Neural cell (in vitro differentiated cells): ENCODE results near the gene DBN1.

Experiments
- CTCF ChIP-seq: fragments of 450-650 bp; IDR thresholded peaks from 2 replicates; pipeline ENCODE4 v1.5.1; 2014; ENCODE audit warnings: antibody characterized with exemption, mild to moderate bottlenecking, moderate library complexity; ENCODE audit not compliant: poor library complexity, severe bottlenecking
- POLR2AphosphoS5 ChIP-seq: IDR thresholded peaks from 2 replicates; pipeline ENCODE4 v1.6.1; 2012
- RAD21 ChIP-seq: fragments of 450-650 bp; conservative IDR thresholded peaks from 2 replicates; pipeline ENCODE4 v1.6.1; 2014; ENCODE audit warnings: antibody characterized with exemption, mild to moderate bottlenecking, moderate library complexity
- SMC3 ChIP-seq: fragments of 450-650 bp; conservative IDR thresholded peaks from 2 replicates; pipeline ENCODE4 v1.6.1; 2014; ENCODE audit warnings: antibody characterized with exemption, mild to moderate bottlenecking, moderate library complexity; ENCODE audit not compliant: poor library complexity
- TF ChIP-seq, protein P1 (sequence below): IDR thresholded peaks from 2 replicates; pipeline ENCODE4 v1.6.1; 2012; ENCODE audit warnings: borderline replicate concordance

- TF ChIP-seq, protein P1, sequence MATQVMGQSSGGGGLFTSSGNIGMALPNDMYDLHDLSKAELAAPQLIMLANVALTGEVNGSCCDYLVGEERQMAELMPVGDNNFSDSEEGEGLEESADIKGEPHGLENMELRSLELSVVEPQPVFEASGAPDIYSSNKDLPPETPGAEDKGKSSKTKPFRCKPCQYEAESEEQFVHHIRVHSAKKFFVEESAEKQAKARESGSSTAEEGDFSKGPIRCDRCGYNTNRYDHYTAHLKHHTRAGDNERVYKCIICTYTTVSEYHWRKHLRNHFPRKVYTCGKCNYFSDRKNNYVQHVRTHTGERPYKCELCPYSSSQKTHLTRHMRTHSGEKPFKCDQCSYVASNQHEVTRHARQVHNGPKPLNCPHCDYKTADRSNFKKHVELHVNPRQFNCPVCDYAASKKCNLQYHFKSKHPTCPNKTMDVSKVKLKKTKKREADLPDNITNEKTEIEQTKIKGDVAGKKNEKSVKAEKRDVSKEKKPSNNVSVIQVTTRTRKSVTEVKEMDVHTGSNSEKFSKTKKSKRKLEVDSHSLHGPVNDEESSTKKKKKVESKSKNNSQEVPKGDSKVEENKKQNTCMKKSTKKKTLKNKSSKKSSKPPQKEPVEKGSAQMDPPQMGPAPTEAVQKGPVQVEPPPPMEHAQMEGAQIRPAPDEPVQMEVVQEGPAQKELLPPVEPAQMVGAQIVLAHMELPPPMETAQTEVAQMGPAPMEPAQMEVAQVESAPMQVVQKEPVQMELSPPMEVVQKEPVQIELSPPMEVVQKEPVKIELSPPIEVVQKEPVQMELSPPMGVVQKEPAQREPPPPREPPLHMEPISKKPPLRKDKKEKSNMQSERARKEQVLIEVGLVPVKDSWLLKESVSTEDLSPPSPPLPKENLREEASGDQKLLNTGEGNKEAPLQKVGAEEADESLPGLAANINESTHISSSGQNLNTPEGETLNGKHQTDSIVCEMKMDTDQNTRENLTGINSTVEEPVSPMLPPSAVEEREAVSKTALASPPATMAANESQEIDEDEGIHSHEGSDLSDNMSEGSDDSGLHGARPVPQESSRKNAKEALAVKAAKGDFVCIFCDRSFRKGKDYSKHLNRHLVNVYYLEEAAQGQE, result no peak
- TF ChIP-seq POLR2AphosphoS5 (no peak), CTCF (no peak), SMC3 (no peak), RAD21 (no peak)
Observed at GRCh38 chr5:177427919-177428573, 45.4 kb downstream of the DBN1 start.
